NCI-H82 treated with DMSO at 0.1 percent for 48 hours (cell line): ENCODE data around the gene PTPRM.
"Not testable (repeated sequence)": the region's sequence is repeated elsewhere in the genome, so short reads cannot be mapped to it uniquely, and the experiment has no call there.

Experiments used
- DNase-seq: peaks from one replicate; lab custom pipeline; 2025; ENCODE audit not compliant: unreplicated experiment; lab: John Stamatoyannopoulos, UW

PTPRM gene

DNA sequence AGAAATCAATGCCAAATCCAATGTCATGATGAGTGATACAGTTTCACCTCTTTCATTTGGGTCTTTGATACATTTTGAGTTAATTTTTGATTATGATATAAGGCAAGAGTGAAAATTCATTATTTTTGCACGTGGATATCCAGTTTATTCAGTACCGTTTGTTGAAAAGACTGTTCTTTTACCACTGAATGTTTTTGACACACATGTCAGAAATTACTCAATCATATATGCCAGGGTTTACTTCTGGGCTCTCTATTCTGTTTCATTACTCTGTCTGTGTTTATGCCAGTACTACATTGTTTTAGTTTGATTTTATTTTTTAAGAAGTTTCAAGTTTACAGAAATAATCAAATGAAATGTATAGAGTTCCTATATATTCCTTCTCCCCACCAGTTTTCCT is 154.4 kb downstream of the PTPRM start:
- no peak for DNase-seq

DNA sequence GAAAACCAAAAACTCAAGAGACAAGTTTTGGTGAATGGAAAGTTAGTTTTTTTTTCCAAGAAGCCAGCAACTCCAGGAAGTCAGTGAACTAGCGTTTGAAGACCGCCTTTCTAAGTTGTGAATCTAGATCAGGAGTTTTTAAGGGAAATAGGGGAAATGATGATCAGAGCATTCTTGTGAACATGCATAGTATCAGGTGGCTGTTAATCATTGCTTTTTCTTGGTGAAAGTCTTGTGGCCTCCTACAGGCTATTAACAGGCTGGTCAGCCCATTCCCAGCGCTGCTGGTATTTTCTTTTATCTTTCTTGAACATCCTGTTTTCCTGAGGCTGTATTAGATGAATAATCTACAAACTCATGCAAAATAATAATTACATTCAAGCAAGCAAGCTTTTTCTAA is 155.8 kb downstream of the PTPRM start:
- no peak for DNase-seq

DNA sequence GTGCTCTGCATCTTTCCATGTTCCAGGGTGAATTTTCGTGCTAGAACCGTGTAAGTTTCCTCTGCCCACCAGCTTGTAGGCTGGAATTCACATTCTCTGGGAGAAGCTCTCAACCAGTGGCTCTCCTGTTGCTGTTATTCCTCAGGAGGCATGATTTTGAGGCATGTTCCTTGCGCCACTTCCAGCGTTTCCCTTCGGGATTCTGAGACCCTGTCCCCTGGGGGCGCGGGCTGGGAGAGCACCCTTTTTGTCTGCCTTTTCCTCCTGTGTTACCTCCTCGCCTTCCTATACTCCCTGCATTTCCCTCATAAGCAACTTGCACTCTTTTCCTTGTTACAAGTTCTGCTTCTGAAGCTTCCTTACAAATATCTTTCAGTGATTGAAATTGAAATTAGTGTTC is 156.4 kb downstream of the PTPRM start:
- no peak for DNase-seq

DNA sequence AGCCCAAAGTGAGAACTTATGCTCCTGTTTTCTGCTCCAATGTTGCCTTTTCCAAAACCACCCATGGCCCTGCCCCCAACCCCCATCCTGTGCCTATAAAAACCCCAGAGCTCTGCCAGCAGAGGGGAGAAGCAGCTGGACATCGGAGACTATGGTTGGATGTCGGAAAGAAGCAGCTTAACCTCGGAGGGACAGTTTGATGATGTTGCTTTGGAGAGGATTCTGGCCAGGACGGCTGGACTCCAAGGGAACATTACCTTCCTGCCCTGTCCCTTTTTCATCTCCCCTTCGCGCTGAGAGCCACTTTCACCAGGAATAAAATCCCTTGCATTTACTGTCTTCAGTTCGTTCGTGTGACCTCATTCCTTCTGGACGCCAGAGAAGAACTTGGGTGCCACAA is 158.4 kb downstream of the PTPRM start:
- DNase-seq, result no peak

DNA sequence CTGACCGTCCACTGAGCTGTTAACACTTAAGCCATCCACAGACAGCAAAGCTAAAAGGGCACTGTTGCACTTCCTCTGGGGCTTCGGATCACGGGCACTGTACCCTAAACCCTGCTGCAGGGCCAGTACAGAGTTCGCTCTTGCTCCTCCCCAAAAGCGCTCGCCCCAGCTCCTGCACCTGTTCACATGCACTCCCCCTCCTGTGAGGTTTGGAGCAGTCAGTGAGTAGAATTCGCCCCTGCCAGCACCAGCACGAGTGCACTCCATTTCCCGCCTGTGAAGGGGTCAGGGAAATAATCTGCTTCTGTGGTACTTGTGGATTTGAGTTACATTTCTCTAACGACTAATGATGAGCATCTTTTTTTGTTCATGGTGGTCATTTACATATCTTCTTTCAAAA is 158.8 kb downstream of the PTPRM start:
- no peak for DNase-seq

DNA sequence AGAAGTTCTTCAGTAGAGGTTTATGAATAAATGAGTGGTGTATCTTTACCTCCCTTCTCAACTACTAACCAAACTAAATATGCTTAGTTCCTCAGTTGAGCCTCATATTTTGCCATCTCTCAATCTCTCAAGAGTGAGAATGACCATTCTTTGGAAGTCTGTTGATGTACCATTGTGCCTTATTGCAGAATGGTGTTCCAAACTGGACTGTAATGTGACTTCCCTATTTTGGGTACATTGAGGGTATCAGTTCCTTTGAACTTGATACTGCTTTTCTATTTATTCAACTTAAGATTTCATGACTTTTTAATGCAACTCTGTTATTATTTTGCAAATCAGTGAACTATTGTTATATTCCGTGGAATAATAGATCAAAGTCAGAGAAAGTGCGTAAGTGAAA is 159.4 kb downstream of the PTPRM start:
- DNase-seq, result no peak

DNA sequence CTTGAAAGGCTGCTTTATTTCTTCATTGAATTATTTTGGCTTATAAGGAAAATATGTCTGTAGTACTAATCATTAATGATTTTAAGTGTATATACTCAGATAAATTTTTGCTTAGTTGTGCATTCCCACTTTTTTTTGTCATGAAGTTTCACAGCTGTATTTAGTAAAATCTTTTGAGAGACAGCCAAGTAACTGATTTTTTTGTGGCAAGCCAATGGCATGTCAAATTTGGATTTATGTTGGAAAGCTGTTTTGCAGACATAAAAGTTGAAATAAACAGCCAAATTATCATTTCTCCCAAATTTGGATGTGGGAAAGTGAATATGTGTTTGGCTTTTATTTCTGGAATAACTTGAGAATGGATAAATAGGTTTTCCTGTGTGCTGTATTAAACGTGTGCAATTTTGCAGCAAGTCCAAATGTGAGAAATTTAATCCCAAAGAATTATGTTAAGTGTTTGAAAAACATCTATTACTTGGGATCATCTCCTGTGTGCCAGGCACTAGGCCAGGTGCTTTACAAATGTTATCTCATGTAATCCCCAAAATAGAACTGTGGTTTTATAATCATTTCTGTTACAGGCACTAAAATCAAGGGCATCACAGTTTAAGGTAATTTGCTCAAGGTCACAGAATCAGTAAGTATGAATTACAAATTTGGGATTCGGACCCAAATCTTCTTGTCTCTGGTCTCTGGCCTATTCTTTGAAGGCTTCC is 160.4 kb downstream of the PTPRM start:
- DNase-seq, result no peak

DNA sequence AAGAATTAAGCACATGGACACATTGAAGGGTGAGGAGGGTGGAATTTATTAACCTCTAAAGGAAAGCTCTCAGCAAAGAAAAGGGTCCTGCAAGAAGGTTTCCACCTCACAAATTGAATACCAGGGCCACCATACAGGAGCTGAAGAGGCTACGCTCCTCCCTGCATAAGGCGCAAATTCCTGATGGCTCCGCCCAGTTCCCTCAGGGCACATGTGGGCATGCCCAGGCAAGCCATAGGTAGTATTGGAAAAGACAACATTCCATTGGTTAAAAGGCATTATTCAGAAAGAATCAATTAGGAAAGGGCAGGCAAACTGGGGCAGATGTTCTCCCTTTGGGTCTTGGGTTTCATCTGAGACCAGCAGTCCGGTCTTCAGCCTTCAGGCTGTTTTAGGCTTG is 161.2 kb downstream of the PTPRM start:
- DNase-seq, result no peak

DNA sequence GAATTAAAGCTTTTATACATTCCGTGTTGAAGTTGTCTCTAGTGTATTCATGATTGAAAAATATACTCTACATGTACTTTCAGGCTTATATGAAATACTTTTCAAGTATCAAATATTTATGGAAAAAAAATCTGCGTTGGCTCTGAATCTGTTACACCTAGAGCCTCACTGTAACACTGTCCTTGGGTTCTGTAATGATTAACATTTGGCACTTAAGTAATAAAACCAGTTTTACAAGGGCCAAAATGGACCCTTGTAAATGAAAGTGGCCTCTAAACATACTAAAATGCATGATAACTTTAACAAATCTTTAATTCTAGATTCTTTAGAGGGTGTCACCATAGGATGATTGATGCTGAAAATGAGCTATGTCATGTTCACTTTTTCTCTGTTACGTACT is 162.8 kb downstream of the PTPRM start:
- no peak for DNase-seq

DNA sequence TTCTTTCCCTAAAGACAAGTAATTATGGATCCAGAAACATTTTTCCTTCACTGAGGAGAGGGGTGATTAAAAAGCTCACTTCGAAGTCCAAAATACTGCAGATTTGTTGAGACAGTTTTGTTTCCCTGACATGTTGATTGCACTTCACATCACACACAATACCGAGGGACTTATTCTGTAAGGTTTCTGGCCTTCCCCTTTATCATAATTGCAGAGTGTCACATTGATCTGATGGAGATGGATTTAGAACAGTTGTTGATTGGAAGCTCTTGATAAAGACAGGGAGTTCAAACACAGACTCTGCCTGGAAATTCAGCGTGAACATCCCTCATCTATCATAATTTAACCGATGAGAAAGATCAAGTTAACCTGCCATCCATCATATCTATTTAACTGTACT is 163.6 kb downstream of the PTPRM start:
- DNase-seq, result no peak

DNA sequence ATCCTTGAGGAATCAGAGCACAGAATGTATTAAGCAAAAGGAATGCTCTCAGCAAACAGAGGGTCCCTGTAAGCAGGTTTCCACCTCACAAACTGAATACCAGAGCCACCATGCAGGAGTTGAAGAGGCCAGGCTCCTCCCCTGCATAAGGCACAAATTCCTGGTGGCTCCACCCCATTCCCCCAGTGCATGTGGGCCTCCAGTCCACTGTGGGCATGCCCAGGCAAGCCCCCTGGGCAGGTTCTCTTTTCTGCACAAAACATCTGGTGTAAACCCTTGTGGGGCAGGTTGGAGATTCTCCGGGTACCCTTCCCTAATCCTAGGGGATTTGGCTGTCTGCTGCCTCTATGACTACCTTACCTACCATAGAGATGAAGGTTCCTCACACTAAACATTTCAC is 166.5 kb downstream of the PTPRM start:
- no peak for DNase-seq

DNA sequence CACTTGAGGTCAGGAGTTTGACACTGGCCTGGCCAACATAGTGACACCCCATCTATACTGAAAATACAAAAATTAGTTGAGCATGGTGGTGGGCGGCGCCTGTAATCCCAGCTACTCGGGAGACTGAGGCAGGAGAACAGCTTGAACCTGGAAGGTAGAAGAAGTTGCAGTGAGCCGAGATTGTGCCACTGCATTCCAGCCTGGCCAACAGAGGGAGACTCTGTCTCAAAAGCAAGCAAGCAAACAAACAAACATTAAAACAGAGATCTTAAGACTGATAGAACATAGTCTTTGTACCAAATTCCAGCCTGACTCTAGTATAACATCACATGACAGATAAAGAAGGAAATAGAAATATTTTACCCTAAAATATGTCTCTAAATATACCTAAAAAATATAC is 168.1 kb downstream of the PTPRM start:
- DNase-seq, result no peak

DNA sequence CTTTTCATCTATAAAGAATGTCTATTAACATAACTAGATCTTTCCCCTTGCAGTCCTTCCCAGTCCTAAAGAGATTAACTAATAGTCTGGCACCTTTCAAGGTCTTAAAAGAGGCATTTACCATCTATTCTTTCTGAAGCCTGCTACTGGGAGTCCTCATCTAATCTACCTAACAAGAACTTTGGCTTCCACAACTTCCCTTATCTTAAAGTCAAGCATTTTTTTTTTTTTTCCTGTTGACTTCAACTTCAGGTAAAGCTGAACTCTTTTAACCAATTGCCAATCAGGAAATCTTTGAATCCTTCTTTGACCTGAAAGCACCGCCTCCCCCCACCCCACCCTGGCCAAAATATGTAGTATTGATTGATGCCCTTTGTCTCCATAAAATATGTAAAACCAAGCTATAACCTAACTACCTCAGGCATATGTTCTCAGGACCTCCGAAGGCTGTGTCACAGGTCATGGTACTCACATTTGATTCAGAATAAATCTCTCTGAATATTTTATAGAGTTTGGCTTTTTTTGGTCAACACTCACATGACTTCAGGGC is 168.6 kb downstream of the PTPRM start:
- DNase-seq, result no peak

DNA sequence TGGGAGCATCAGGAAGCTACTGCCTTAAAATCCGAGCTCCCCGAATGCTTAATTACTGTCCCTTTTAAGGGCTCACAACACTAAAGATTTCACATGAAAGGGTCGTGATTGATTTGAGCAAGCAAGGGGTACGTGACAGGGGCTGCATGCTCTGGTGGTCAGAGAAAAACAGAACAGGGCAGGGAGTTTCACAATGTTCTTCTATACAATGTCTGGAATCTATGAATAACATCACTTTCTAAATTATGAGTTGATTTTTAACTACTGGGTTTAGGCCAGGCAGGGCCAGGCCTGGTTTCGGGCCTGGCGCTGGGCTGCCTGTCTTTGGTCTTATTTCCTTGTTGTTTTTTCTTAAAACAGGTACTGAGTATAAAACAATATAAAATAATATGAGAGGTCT is 169.4 kb downstream of the PTPRM start:
- DNase-seq, result not testable (repeated sequence)

DNA sequence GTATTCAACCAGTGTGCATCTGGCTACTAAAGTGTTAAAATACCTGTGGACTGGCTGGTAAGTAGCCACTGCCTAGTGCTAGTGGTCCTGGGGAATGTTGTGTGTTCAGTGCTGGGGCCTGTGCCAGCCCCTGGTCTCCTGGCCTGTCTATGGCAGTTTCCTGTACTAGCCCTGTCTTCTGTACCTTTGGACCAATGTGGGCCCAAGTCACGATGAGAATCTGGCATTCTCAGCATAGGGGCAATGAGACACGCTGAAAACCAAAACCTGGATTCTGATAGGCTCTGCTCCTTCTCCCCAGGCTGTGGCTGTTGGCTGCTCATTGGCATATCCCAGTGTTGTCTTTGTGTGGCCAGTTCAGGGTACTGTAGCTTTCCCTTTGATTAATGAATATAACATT is 170.4 kb downstream of the PTPRM start:
- DNase-seq, result no peak

DNA sequence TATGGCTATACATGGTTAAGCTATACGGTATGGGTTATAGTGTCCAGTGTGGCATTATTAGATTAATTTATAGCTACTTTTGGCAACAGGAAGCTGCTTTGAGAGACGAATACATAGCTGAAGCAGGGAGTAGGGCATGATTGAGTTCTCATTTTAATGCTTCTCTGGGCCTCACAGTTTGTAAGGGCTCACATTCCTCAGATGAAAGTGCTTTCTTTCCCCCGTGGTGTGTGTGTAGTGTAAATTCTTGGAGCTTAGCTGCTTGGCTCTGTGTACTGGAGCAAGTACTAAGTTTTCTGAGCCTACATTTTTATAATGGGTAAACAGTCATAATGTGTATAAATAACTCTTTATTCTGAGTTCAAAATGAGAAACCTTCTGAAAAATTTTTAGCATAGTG is 173.7 kb downstream of the PTPRM start:
- no peak for DNase-seq

DNA sequence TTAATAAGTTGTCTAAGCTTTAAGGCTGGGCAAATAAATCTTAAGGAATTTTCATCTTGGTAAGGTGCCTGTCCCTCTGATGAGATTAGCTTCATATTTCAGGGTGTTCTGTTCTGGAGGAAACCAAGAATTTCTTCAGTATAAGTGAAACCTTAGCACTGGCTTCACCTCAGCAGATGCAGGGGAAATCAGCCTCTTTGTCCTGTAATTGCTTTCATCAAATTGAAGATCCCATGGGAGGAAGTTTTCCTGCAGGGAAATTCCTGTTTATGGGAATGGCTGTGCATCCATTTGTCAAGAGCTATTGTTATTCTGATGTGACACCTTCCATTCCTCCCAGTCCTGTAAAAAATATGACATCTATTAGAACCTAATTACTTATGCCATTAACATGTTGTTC is 174.5 kb downstream of the PTPRM start:
- DNase-seq, result no peak

DNA sequence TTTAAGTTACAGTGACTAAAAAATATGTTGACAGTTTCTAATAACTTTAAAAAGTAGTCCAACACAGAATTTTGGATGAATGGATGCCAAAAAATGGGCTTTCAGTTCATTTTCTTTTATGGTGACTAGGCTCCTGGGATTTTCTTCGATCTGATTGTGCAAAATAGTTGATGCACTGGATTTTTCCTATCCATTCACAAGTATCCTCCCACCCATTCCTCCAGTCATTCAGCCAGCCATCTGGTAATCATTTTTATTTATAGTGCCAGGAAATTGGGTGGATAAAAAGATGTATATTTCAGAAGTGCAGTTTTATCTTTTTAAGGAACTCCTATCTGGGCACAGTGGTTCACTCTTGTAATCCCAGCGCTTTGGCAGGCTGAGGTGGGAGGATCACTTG is 175.1 kb downstream of the PTPRM start:
- DNase-seq, result no peak

DNA sequence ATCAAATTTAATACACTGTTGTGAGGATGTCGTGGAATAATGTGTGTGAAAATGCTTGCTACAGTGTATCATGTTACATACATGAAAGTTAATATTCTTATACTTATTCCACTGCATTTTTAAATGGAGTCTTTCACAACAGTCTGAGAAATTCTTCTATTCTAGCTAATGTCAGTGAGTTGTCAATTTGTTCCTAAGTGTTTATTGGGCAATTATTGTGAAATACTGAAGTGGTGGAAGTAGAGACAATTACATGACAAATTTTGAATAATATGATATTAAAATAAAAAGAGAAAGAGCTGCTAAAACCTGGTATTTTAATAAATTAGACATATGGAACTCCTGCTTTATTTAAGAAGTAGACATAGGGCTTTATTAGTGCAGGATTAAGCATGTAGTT is 176.1 kb downstream of the PTPRM start:
- no peak for DNase-seq

DNA sequence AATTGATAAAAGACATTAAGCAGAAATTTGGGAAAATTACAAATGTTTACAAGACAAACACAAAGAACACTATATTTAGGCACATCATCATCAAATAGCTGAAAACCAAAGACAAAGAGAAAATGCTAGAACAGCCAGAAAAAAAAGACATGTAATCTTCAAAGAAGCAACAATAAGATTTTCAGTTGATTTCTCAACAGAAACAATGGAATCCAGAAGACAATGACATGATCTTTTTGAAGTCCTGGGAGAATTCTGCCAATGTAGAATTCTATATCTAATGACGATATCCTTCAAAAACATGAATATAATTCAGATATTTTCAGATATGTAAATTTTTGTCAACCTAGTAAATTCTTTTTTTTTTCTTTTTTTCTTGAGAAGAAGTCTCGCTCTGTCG is 179.0 kb downstream of the PTPRM start:
- DNase-seq, result no peak

DNA sequence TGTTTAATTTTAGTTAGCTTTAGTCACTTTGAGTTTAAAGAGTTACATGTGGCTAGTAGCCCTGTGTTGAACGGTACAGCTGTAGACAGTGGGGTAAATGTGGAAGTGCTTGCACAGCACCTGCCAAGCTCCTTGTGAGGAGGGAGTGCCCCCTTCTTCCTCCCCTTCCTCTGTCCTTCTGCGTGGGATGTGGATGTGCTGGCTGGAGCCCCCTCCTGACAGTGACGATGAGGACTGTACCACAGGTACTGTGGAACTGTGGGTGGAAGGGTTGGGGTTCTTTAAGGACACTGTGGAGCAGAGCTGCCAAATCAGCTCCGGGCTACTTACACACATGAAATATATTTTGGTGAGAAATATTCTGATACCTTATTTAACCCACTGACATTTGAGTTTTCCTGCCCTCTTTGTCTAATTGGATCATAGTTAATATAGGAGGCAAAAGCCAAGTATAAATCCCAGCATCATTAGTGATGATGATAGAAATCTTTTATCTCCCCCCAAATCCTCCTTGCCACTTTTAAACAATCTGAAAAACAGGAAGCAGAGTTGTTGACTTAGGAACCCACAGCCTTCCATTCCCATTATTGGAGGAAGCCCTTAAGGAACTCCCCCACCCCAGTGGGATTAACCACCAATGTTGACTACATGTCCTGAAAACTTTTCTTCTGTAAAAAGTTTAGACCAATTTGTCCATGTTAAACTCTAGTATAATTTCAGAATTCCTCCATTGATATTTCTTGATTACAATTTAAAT is 181.3 kb downstream of the PTPRM start:
- no peak for DNase-seq

DNA sequence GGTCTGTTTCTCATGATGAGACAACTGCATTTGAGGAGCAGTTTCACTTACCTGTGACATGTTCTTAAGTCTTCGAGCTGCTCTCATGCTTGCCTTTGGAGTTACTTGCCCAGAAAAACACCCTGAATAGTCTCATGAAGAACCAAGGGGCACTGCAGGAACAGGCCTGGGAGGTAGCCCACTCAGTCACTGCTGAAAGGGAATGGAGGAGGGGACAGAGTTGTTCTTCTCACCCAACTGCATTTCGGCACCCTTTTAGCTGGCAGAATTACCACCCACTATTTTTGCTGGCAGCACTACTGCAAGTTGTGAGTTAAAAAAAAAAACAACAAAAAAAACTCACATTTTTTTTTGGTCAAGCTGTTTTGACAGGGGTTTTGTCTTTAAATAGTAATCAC is 181.9 kb downstream of the PTPRM start:
- DNase-seq, result no peak
